NCI-H2196 treated with DMSO at 0.1 percent for 48 hours (cell line): ENCODE results near the gene ZBTB45.
"Not testable (repeated sequence)": the region's sequence is repeated elsewhere in the genome, so short reads cannot be mapped to it uniquely, and the experiment has no call there.

Experiments
- DNase-seq: peaks from one replicate; lab custom pipeline; 2025; ENCODE audit not compliant: unreplicated experiment; lab: John Stamatoyannopoulos, UW

ZBTB45 gene

DNA sequence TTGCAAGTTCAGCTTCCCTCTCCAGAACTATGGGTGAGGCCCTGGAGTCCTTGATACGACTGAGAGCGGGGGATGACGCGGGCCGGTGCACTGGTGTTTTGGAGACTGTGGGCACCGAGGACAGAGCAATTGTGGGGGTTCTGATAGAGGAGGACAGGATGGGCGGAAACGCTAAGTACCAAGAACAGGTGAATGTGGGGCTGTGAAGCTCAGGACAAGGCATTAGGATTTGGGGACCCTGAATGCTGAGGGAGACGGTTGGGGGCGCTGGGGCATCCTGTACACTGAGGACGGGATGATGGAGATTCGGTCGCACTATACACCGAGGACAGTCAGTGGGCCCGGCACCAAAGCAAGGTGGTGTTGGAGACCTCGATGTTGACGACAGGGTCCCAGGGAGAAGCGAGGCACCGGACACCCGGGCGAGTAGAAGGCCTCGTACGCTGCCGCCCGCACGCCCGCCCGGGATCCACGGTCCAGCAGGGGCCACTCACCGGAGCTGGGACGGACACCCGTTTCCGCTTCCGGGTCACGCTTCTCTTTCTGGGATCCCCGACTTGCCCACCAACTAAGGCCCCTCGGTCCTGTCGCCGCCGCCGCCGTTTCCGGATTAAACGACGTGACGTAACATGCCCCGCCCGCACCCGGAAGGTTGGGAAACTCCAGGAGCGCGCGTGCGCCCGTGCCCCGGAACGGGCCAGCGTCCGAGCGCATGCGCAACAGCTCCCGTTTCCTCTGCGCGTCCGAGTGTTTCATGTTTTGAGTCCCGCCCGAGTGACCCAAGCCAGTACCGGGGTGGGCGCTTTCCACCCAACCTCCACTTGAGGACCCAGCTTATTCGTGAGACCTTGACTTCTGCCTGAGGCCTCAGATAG lies 35.1 kb upstream of the ZBTB45 start, which contains the start of gene CHMP2A:
Gene CHMP2A (minus strand): TSS at position 612 of the 875 bp plus-strand sequence. CDS start 893 bp downstream, outside the sequence.
- no peak for DNase-seq

DNA sequence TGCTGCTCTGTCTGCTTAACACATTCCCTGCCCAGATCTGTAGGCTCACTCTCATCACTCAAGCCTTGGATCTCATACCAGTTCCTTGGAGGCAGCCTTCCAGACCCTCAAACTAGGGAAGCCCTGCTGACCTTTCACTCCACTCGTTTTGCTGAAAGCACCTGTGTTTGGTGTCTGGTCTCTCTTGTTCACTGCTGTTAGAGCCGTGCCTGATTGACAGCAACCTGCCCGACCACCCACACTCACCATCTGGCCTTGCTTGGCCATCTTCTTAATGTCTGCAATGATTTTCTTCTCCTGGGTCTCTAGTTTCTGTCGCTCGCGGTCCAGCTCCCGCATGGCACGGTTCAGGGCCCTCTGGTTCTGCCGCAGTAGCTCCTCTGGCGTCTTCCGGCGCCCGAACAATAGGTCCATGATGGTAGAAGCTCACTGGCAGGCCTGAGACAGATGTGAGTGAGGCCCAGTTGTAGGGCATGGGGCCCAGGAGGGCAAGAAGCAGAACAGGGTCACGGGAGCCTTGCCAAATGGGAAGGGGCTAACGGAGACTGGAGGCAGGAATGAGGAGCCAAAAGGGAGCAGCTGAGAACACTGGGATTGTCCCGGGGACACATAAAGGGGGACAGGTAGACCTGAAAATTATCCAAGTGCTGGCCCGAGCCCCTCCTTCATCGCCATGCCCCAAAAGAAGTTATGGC lies 34.3 kb upstream of the ZBTB45 start:
- DNase-seq: no peak

- no peak for DNase-seq
Measured at GRCh38 chr19:58552655-58553054, 33.0 kb upstream of the ZBTB45 start.

- no peak for DNase-seq
Measured at GRCh38 chr19:58551577-58552471, 32.2 kb upstream of the ZBTB45 start.

DNA sequence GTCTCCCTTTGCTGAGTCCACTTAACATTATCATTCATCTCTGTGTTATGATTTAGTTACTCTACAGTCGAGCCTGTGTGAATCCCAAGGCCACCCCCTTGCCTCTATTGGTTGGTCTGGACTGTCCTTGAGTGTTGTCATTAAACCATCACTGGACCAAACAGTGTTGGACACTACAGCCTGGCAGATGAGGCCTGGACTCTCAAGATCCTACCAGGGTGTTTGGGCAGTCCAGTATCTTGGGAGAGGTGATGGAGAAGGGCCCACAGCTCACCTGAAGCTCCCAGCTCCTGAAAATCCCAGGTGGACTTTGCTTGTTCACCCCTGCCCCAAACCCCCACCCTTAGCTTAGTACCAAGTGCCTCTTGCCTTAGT lies 31.5 kb upstream of the ZBTB45 start:
- DNase-seq: no peak

DNA sequence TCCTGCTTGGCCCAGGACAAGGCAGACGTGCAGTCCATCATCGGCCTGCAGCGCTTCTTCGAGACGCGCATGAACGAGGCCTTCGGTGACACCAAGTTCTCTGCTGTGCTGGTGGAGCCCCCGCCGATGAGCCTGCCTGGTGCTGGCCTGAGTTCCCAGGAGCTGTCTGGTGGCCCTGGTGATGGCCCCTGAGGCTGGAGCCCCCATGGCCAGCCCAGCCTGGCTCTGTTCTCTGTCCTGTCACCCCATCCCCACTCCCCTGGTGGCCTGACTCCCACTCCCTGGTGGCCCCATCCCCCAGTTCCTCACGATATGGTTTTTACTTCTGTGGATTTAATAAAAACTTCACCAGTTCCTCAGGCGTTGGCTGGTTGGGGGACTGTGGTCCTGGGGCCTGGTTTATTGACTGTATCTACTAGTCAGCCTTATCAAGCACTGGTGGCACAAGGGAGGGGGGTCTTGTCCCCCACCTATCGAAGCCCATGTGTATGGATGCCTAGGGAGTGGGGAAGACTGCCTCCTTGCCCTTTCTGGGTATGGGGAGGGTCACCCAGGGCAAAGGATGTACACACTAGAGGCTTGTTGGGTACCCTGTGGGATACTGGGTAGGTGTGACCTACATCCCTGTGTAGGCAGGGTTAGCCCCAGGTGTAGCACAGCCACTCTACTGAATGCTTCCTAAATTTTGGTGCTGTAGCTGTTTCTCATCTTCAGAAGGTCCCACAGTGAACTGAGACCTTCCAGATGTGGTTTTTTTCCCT lies 30.9 kb upstream of the ZBTB45 start:
- no peak for DNase-seq

DNA sequence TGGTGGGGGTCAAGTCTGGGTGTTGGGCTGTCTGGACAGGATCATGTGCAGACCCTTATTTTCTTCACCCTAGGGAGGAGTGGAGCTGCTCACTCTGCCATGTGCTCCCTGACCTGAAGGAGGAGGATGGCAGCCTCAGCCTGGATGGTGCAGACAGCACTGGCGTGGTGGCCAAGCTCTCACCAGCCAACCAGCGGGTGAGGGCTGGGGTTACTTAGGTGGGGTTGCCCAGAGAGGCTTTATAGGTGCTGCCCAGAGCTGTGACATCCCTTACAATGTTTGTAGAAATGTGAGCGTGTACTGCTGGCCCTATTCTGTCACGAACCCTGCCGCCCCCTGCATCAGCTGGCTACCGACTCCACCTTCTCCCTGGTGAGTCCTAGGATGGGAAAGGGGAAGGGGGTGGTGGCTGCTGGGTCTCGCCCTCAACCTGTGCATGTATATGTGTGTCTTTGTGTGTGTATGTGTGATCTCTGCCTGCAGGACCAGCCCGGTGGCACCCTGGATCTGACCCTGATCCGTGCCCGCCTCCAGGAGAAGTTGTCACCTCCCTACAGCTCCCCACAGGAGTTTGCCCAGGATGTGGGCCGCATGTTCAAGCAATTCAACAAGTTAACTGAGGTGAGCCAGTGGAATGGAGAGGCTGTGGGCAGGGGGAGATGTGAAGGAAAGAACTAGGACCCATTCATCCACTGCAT lies 30.2 kb upstream of the ZBTB45 start:
- DNase-seq: no peak

GRCh38 chr19:58548859-58549663 lies 29.5 kb upstream of the ZBTB45 start:
- DNase-seq: no peak

DNA sequence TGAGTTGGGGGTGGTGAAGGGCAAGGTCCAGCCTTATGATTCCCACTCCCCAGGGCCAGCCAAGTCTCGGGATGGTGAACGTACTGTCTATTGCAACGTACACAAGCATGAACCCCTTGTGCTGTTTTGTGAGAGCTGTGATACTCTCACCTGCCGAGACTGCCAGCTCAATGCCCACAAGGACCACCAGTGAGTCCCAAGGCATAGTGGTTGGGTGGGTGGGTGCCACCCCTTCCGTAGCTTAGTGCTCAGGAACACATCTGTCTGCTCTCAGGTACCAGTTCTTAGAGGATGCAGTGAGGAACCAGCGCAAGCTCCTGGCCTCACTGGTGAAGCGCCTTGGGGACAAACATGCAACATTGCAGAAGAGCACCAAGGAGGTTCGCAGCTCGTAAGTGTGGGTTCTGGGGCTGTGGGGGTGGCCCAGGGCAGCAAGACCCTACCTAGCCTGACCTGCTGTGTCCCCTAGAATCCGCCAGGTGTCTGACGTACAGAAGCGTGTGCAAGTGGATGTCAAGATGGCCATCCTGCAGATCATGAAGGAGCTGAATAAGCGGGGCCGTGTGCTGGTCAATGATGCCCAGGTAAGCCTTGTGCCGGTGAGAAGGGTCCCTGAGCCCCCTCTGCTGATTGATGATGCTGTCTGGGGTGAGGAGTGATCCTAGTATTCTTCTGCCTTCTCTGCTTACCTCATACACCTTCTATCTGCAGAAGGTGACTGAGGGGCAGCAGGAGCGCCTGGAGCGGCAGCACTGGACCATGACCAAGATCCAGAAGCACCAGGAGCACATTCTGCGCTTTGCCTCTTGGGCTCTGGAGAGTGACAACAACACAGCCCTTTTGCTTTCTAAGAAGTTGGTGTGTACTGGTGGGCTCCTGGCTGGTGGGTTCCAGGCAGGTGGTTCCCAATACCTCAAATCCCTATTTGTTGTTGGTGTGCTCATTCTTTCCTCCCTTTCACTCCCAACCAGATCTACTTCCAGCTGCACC lies 28.0 kb upstream of the ZBTB45 start:
- no peak for DNase-seq

DNA sequence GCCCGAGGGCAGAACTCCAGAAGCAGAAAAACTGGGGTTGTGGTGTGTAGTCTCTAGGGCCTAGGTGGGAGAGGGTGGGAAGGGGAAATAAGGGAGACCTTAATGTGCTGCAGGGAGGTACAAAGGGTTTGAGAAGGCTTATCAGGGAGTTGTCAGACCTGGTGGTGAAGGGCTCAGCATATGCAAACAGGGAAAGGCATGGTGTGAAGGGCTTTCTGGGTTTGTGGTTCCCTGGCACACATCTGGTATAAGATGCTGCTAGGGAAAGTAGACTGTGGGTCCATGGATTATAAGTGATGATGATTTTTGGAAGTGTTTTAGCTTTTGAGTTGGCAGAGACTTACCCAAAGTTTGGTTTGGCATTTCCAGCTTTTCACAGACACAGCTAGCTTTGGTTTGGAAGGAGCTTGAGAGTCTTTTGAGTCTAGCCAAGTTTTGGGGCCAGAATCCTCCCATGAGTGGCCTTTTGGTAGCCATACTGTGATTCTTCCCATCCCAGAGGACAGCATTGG lies 26.5 kb upstream of the ZBTB45 start:
- no peak for DNase-seq

DNA sequence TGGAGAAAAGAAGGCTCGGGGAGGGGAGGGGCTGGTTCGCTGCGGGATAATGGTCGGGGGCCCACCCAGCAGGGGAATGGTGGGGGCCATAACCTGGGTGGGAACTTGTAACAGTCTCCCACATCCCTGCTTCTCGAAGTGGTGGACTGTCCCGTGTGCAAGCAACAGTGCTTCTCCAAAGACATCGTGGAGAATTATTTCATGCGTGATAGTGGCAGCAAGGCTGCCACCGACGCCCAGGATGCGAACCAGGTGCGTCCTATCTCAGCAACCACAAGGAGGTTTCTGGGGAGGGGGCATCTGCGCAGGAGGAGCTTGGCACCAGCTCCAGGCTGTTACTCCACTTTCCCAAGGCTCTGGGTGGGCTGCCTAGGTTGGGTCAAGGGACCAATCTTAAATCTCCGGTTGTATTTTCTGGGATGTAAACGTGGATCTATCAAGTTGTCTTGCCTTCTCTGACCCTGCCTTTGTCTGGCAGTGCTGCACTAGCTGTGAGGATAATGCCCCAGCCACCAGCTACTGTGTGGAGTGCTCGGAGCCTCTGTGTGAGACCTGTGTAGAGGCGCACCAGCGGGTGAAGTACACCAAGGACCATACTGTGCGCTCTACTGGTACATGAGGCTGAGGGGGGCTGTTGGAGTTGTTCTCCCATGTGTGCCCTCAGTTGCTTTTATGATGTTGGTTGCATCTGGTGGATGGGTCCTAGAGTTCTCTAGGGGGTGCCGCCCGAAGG lies 25.8 kb upstream of the ZBTB45 start:
- DNase-seq: no peak

DNA sequence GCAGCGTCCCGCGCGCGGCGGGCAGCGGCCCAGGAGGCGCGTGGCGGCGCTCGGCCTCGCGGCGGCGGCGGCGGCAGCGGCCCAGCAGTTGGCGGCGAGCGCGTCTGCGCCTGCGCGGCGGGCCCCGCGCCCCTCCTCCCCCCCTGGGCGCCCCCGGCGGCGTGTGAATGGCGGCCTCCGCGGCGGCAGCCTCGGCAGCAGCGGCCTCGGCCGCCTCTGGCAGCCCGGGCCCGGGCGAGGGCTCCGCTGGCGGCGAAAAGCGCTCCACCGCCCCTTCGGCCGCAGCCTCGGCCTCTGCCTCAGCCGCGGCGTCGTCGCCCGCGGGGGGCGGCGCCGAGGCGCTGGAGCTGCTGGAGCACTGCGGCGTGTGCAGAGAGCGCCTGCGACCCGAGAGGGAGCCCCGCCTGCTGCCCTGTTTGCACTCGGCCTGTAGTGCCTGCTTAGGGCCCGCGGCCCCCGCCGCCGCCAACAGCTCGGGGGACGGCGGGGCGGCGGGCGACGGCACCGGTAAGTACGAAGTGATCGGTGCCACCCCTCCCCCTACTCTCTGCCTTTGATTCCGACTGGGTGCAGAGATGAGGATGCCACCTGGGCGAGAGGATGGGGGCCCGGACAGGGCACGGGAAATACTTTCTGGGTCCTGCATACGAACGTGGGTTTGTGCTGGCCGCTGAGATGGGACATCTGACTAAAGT lies 25.1 kb upstream of the ZBTB45 start:
- DNase-seq: no peak

DNA sequence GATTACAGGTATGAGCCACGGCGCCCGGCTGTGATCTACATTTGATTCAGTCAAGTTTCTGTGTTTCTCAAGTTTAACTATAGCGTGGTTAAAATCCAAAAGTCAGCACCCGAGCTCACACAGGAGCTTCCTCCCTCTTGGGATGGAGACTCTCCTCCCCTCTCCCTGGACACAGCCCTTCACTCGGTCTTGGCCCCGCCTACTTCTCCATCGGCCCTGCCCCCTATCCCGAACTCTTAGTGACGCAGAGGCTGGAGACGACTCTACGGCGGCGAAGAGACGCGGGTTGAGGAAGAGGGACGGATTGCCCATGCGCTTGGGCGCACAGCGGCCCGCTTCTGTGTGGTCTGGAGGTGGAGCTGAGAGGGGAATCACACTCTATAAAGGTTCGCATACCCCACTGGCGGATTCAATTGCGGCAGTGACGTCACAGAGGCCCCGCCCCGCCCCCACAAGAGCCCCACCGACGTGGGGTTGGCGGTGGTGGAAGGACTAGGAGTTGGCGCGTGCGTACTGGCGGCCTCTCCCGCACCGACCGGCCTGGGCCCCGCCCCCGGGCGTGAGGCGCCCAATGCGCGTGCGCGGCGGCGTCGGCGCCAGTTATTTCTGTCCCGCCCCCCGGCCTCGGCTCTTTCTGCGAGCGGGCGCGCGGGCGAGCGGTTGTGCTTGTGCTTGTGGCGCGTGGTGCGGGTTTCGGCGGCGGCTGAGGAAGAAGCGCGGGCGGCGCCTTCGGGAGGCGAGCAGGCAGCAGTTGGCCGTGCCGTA lies 24.4 kb upstream of the ZBTB45 start, which contains the start of gene TRIM28:
Gene TRIM28 (plus strand): TSS at position 239 of the 765 bp plus-strand sequence. CDS start 694 bp downstream, outside the sequence.
- DNase-seq: no peak

DNA sequence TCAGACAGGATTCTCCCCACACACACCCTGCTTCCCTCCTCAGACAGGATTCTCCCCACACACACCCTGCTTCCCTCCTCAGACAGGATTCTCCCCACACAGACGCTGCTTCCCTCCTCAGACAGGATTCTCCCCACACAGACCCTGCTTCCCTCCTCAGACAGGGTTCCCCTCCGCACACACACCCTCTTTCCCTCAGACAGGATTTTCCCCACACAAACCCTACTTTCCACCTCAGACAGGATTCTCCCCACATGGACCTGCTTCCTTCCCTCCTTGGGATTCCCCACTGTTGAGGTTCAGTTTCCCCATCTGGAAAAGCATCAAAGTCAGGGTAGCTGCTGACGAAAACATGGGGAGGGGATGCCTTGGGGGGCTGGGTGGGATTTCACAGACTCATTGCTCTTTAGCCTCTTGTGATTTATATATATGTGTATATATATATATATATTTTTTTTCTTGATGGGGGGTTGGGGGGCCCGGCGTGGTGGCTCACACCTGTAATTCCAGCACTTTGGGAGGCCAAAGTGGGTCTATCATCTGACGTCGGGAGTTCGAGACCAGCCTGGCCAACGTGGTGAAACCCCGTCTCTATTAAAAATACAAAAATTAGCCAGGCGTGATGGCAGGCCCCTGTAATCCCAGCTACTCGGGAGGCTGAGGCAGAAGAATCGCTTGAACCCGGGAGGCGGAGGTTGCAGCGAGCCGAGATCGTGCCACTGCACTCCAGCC lies 23.2 kb upstream of the ZBTB45 start:
- not testable (repeated sequence) for DNase-seq

GRCh38 chr19:58539169-58539559 lies 19.6 kb upstream of the ZBTB45 start:
- not testable (repeated sequence) for DNase-seq
